ENCODE results near the gene RBM6.

DNA sequence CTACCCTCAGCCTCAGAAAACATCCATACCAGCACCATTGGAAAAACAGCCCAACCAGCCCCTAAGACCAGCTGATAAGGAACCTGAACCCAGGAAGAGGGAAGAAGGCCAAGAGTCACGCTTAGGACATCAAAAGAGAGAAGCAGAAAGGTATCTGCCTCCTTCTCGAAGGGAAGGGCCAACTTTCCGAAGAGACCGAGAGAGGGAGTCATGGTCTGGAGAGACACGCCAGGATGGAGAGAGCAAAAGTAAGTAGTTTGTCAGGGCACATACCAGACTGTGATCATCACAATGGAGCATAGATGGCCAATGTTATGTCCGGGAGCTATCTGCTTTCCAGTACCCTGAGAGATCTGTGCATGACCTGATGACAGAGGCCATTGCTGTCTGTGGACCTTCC is 117.8 kb downstream of the RBM6 start:
- TF ChIP-seq POLR2A (IDR thresholded peaks at IDR 0.05; ENCODE audit: low read depth), result no peak
- TF ChIP-seq CTCF (IDR thresholded peaks at IDR 0.05), result no peak
- no peak for TF ChIP-seq POLR2AphosphoS5 (IDR thresholded peaks at IDR 0.05)

All from esophagus muscularis mucosa (tissue), 3 donors.